ENCODE results near the gene NUP188.

DNA sequence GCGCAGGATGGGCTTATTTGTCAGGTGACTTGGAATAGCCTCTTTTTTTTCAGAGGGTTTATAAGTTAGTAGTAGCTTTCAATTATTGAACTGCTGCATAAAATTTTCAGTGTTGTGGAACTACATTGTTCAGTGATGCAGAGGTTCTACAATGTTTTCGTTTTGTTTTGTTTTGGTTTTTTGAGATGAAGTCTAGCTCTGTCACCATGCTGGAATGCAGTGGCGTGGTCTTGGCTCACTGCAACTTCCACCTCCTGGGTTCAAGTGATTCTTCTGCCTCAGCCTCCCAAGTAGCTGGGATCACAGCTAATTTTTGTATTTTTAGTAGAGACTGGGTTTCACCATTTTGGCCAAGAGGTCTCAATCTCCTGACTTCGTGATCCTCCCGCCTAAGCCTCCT, 22.0 kb downstream of the NUP188 start:
- TF ChIP-seq EZH2 (IDR thresholded peaks at IDR 0.05; ENCODE audit: insufficient read depth, low read length), result no peak
- TF ChIP-seq, protein P1, sequence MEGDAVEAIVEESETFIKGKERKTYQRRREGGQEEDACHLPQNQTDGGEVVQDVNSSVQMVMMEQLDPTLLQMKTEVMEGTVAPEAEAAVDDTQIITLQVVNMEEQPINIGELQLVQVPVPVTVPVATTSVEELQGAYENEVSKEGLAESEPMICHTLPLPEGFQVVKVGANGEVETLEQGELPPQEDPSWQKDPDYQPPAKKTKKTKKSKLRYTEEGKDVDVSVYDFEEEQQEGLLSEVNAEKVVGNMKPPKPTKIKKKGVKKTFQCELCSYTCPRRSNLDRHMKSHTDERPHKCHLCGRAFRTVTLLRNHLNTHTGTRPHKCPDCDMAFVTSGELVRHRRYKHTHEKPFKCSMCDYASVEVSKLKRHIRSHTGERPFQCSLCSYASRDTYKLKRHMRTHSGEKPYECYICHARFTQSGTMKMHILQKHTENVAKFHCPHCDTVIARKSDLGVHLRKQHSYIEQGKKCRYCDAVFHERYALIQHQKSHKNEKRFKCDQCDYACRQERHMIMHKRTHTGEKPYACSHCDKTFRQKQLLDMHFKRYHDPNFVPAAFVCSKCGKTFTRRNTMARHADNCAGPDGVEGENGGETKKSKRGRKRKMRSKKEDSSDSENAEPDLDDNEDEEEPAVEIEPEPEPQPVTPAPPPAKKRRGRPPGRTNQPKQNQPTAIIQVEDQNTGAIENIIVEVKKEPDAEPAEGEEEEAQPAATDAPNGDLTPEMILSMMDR (IDR thresholded peaks at IDR 0.05; ENCODE audit: insufficient read depth, low read depth, low read length), result no peak
